ENCODE data around the gene ARHGAP30. TPM values are rescaled to one million over a fixed set of nuclear protein-coding genes. Genes with fewer than 3 reads are reported as not detected.

The ARHGAP30 gene
- total RNA-seq, 6 experiments from 2014 or later, result not detected

DNA sequence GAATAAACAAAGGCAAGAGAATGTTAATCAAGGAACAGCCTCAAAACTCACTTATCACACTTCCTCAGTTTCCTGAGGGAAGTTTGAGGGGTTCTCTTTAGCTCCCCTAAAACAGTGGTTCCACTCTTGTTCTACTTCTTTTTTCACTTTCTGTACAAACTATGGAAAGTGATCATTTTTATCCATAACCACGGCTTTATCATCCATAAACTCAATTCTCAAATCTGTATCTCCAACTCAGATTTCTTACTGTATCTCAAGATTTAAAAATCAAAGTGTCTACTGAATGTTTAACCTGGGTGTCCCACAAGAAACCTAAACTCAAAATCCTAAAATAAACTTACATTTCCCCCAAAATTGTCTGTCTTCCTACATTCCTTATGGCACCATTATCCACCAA lies 44.2 kb upstream of the ARHGAP30 start:
- TF ChIP-seq, protein P1, sequence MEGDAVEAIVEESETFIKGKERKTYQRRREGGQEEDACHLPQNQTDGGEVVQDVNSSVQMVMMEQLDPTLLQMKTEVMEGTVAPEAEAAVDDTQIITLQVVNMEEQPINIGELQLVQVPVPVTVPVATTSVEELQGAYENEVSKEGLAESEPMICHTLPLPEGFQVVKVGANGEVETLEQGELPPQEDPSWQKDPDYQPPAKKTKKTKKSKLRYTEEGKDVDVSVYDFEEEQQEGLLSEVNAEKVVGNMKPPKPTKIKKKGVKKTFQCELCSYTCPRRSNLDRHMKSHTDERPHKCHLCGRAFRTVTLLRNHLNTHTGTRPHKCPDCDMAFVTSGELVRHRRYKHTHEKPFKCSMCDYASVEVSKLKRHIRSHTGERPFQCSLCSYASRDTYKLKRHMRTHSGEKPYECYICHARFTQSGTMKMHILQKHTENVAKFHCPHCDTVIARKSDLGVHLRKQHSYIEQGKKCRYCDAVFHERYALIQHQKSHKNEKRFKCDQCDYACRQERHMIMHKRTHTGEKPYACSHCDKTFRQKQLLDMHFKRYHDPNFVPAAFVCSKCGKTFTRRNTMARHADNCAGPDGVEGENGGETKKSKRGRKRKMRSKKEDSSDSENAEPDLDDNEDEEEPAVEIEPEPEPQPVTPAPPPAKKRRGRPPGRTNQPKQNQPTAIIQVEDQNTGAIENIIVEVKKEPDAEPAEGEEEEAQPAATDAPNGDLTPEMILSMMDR (IDR thresholded peaks at IDR 0.05), result no peak
- Mint-ChIP-seq H3K4me3 (no peak overlapping the region), H3K36me3 (ENCODE audit: low read depth) (peaks cover 13% of the 10 kb centered on the region; the same call in 1 of the 2 replicates), H3K4me1 (ENCODE audit: low read depth) (peaks cover 56% of the 10 kb centered on the region), H3K27ac (peak overlapping the region; percentile 4; the same call in 1 of the 2 replicates), H3K9me3 (no peaks in the 10 kb centered on the region), H3K27me3 (ENCODE audit: insufficient read depth) (no peaks in the 10 kb centered on the region; the same call in 1 of the 2 replicates)
- DNase-seq, result no peak

DNA sequence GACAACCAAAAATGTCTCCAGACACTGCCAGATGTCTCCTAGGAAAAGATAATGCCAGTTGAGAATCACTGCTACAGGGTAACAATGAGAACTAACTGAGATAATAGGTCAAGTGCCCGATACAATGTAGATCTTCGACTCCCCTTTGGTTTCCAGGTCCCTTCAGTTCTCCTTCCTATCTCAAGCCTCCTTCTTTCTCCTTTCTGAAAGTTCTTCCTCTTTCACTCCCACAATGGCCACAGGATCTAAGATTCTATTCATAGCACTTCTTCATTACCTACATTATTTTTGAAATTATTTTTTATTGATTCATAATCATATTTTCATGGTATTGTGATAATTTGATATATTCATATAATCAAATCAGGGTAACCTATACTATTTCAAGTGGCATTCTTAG lies 41.8 kb upstream of the ARHGAP30 start:
- peaks cover 7% of the 10 kb centered on the region for H3K36me3 Mint-ChIP-seq (ENCODE audit: low read depth)
- no peak overlapping the region for H3K27ac Mint-ChIP-seq
- H3K27me3 Mint-ChIP-seq (ENCODE audit: insufficient read depth), result no peaks in the 10 kb centered on the region; the same call in 1 of the 2 replicates
- H3K4me3 Mint-ChIP-seq, result no peak overlapping the region
- no peaks in the 10 kb centered on the region for H3K9me3 Mint-ChIP-seq
- H3K4me1 Mint-ChIP-seq (ENCODE audit: low read depth), result peaks cover 41% of the 10 kb centered on the region
- no peak for DNase-seq
- TF ChIP-seq, protein P1 (IDR thresholded peaks at IDR 0.05), result no peak

DNA sequence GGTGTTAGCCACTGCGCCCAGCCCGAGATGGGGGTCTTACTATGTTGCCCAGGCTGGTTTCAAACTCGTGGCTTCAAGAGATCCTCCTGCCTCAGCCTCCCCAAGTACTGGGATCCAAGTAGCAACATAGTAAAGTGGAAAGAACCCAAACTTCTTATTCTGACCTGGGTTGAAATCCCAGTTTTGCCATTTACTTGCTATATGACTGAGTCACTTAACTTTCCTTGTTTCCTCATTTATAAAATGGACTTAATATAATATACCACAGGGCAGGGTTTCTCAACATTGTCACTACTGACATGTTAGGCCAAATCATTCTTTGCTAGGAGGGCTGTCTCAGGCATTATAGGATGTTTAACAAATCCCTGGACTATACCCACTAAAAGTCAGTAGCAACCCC lies 41.4 kb upstream of the ARHGAP30 start:
- TF ChIP-seq, protein P1 (IDR thresholded peaks at IDR 0.05), result no peak
- DNase-seq, result no peak
- Mint-ChIP-seq H3K4me1 (ENCODE audit: low read depth) (peaks cover 37% of the 10 kb centered on the region), H3K27ac (no peak overlapping the region), H3K36me3 (ENCODE audit: low read depth) (peaks cover 11% of the 10 kb centered on the region), H3K9me3 (no peaks in the 10 kb centered on the region), H3K27me3 (ENCODE audit: insufficient read depth) (no peaks in the 10 kb centered on the region; the same call in 1 of the 2 replicates), H3K4me3 (no peak overlapping the region)

DNA sequence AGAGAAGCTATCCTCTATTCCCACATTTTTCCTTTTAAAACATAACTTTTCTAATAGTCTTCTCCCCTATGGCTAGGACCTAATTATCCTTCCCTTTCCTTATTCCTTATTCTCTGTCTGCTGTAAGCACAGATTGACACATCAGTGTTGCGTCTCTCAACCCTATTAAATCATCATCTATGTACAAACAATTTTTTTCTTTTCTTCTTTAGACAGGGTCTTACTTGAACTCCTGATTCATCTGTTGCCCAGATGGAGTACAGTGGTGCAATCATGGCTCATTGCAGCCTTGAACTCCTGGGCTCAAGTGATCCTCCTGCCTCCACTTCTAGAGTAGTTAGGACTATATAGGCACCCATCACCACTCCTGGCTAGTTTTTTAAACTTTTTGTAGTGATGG lies 36.7 kb upstream of the ARHGAP30 start:
- TF ChIP-seq, protein P1 (IDR thresholded peaks at IDR 0.05), result no peak
- no peaks in the 10 kb centered on the region for H3K9me3 Mint-ChIP-seq
- DNase-seq, result no peak
- H3K27ac Mint-ChIP-seq, result no peak overlapping the region
- H3K4me3 Mint-ChIP-seq, result no peak overlapping the region
- H3K4me1 Mint-ChIP-seq (ENCODE audit: low read depth), result no peaks in the 10 kb centered on the region; the same call in 1 of the 2 replicates
- H3K27me3 Mint-ChIP-seq (ENCODE audit: insufficient read depth), result peaks cover 2% of the 10 kb centered on the region; the same call in 1 of the 2 replicates
- peaks cover 11% of the 10 kb centered on the region for H3K36me3 Mint-ChIP-seq (ENCODE audit: low read depth)

DNA sequence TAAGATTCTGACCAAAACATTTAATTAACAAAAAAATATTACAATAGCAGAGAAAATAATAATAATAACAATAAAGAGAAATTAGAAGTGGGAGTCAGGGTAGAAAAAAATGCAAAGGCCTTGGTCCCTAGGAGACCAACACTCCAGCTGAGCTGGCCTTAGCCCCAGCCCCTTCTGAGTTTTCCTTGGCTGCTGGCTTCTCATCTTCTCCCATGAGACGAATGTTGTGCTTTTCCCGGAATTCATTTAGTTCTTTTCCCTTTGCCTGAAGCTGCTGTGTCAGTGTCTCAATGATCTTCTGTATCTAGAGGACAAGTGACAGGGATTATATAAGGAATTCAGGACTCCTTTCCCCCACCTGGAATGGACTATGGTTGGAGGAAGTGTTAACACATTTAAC lies 30.9 kb upstream of the ARHGAP30 start:
- peaks cover 5% of the 10 kb centered on the region for H3K36me3 Mint-ChIP-seq (ENCODE audit: low read depth)
- peaks cover 29% of the 10 kb centered on the region for H3K4me1 Mint-ChIP-seq (ENCODE audit: low read depth)
- TF ChIP-seq, protein P1 (IDR thresholded peaks at IDR 0.05), result no peak
- DNase-seq, result no peak
- H3K27ac Mint-ChIP-seq, result no peak overlapping the region
- peaks cover 11% of the 10 kb centered on the region for H3K27me3 Mint-ChIP-seq (ENCODE audit: insufficient read depth)
- no peak overlapping the region for H3K4me3 Mint-ChIP-seq
- H3K9me3 Mint-ChIP-seq, result no peaks in the 10 kb centered on the region

Data from HFFc6 (cell line).